Brain microvascular endothelial cell (primary cell): ENCODE data around the gene ACIN1.

Experiments used
- DNase-seq: peaks from one replicate; pipeline ENCODE4 v3.0.0-alpha.2; 2020
- H3K27ac ChIP-seq: fragments of 250-450 bp; sonication (Bioruptor Pico); 2 replicates; pipeline ENCODE4 v1.5.1; 2020; ENCODE audit warnings: mild to moderate bottlenecking, moderate library complexity
- H3K27me3 ChIP-seq: fragments of 250-450 bp; sonication (Bioruptor Pico); replicated peaks from 2 replicates; pipeline ENCODE4 v1.5.1; 2020; ENCODE audit warnings: mild to moderate bottlenecking
- H3K36me3 ChIP-seq: fragments of 250-450 bp; sonication (Bioruptor Pico); replicated peaks from 2 replicates; pipeline ENCODE4 v1.5.1; 2020; ENCODE audit warnings: mild to moderate bottlenecking
- H3K4me3 ChIP-seq: 2 replicates; pipeline ENCODE4 v1.5.1; 2011; ENCODE audit warnings: low read depth, mild to moderate bottlenecking, control low read depth, low read length, moderate library complexity
- CTCF ChIP-seq: IDR thresholded peaks from 2 replicates; pipeline ENCODE4 v1.5.1; 2011; ENCODE audit warnings: low read depth, mild to moderate bottlenecking, moderate library complexity, low read length, control low read depth, inconsistent platforms; ENCODE audit errors: missing control alignments
- in situ Hi-C: cut with HindIII; loops from 2 replicates; pipeline ENCODE4 v1.10.0; 2017; ENCODE audit warnings: low sequenced_read_pairs, low pct_ligation_motif_present

Gene ACIN1

GRCh38 chr14:23057757-23058653 lies 36.9 kb downstream of the ACIN1 start:
- peak; percentile 58 for DNase-seq
- TF ChIP-seq CTCF, result peak; percentile 97
- Histone ChIP-seq H3K4me3 (peak overlapping the region; percentile 56), H3K27me3 (no peaks in the 10 kb centered on the region), H3K36me3 (peaks cover 40% of the 10 kb centered on the region), H3K27ac (no peak overlapping the region)
- in situ Hi-C loops, result no loop called here

GRCh38 chr14:23056956-23057756 lies 37.8 kb downstream of the ACIN1 start, which contains the start of gene CDH24:
Gene CDH24, minus strand, starts transcription at chr14:23057520. Its CDS starts 1,787 bp downstream, at chr14:23055733.
- Histone ChIP-seq H3K36me3 (peaks cover 31% of the 10 kb centered on the region), H3K27me3 (no peaks in the 10 kb centered on the region), H3K4me3 (peak within 1 kb of the TSS; percentile 56), H3K27ac (no peak within 1 kb of the TSS)
- in situ Hi-C loops, result no loop called here
- no peak for DNase-seq
- TF ChIP-seq CTCF, result no peak

- peak overlapping the region; percentile 56 for H3K4me3 ChIP-seq
- peaks cover 28% of the 10 kb centered on the region for H3K36me3 ChIP-seq
- TF ChIP-seq CTCF, result peak; percentile 96
- H3K27ac ChIP-seq, result no peak overlapping the region
- DNase-seq, result peak; percentile 47
- no peaks in the 10 kb centered on the region for H3K27me3 ChIP-seq
- in situ Hi-C loops, result no loop called here
Measured at GRCh38 chr14:23056145-23056955, 38.6 kb downstream of the ACIN1 start.

GRCh38 chr14:23055621-23056144 lies 39.3 kb downstream of the ACIN1 start:
- TF ChIP-seq CTCF, result no peak
- DNase-seq, result no peak
- in situ Hi-C loops, result no loop called here
- H3K27me3 ChIP-seq, result no peaks in the 10 kb centered on the region
- no peak overlapping the region for H3K4me3 ChIP-seq
- H3K36me3 ChIP-seq, result peaks cover 22% of the 10 kb centered on the region
- no peak overlapping the region for H3K27ac ChIP-seq

GRCh38 chr14:23055147-23055550 lies 39.8 kb downstream of the ACIN1 start:
- DNase-seq, result no peak
- Histone ChIP-seq H3K27ac (no peak overlapping the region), H3K4me3 (no peak overlapping the region), H3K36me3 (peaks cover 17% of the 10 kb centered on the region), H3K27me3 (no peaks in the 10 kb centered on the region)
- in situ Hi-C loops, result no loop called here
- TF ChIP-seq CTCF, result no peak
